Umbilical cord (tissue), 2 donors: ENCODE data around the gene KRT73. TPM values are rescaled to one million over a fixed set of nuclear protein-coding genes. Genes with fewer than 3 reads are reported as not detected.

ENCODE experiments used
- DNase-seq: peaks from one replicate; pipeline ENCODE4 v3.0.0-alpha.2; 2015; ENCODE audit warnings: low spot score
- total RNA-seq: library from RNA; depleted of rRNA; stranded (reverse); fragments of >200 nt; gene quantifications from one replicate; pipeline ENCODE4 v1.2.3, GENCODE V29; 2014; ENCODE audit warnings: low replicate concordance; ENCODE audit not compliant: insufficient read depth

KRT73 gene
- total RNA-seq, result not detected

- DNase-seq, result no peak
Observed at GRCh38 chr12:52618216-52618615, at the start of gene KRT73. KRT73 (minus strand) TSS chr12:52618559; CDS start chr12:52618524, 35 bp downstream.

- DNase-seq, result no peak
Observed at GRCh38 chr12:52667931-52668330, 49.6 kb upstream of the KRT73 start.

GRCh38 chr12:52667509-52667908 is 49.1 kb upstream of the KRT73 start:
- no peak for DNase-seq

- no peak for DNase-seq
Observed at GRCh38 chr12:52666471-52666870, 48.1 kb upstream of the KRT73 start.

- DNase-seq, result no peak
Observed at GRCh38 chr12:52663420-52663819, 45.1 kb upstream of the KRT73 start.

- no peak for DNase-seq
Observed at GRCh38 chr12:52662918-52663229, 44.5 kb upstream of the KRT73 start.

- DNase-seq, result no peak
Observed at GRCh38 chr12:52662093-52662917, 43.9 kb upstream of the KRT73 start.

GRCh38 chr12:52661668-52662067 is 43.3 kb upstream of the KRT73 start:
- no peak for DNase-seq

GRCh38 chr12:52660934-52661499 is 42.7 kb upstream of the KRT73 start:
- no peak for DNase-seq

GRCh38 chr12:52659951-52660350 is 41.6 kb upstream of the KRT73 start:
- DNase-seq, result no peak

GRCh38 chr12:52659395-52659794 is 41.0 kb upstream of the KRT73 start:
- DNase-seq, result no peak

- no peak for DNase-seq
Observed at GRCh38 chr12:52658196-52658595, 39.8 kb upstream of the KRT73 start.

GRCh38 chr12:52657250-52657902 is 39.0 kb upstream of the KRT73 start:
- DNase-seq, result no peak

GRCh38 chr12:52656616-52657015 is 38.3 kb upstream of the KRT73 start:
- no peak for DNase-seq

GRCh38 chr12:52655720-52656124 is 37.4 kb upstream of the KRT73 start:
- DNase-seq, result no peak

GRCh38 chr12:52655251-52655650 is 36.9 kb upstream of the KRT73 start:
- DNase-seq, result no peak

GRCh38 chr12:52651726-52652261 is 33.4 kb upstream of the KRT73 start, which contains the start of gene KRT2:
KRT2 (minus strand) TSS chr12:52652211; CDS start chr12:52652142, 69 bp downstream.
- no peak for DNase-seq

- peak; percentile 53 for DNase-seq
Observed at GRCh38 chr12:52650520-52651081, 32.2 kb upstream of the KRT73 start.

GRCh38 chr12:52649066-52649465 is 30.7 kb upstream of the KRT73 start:
- DNase-seq, result no peak

GRCh38 chr12:52648012-52648550 is 29.7 kb upstream of the KRT73 start:
- no peak for DNase-seq

GRCh38 chr12:52647601-52648000 is 29.2 kb upstream of the KRT73 start:
- DNase-seq, result no peak

GRCh38 chr12:52646613-52647012 is 28.3 kb upstream of the KRT73 start:
- no peak for DNase-seq
